ENCODE measurements around the gene PCDH9.

GRCh38 chr13:66409542-66409941 is 820.6 kb downstream of the PCDH9 start:
- TF ChIP-seq CTCF (IDR thresholded peaks at IDR 0.05) (no peak), POLR2A (IDR thresholded peaks at IDR 0.05) (no peak)

Data from upper lobe of left lung (tissue), 4 donors.